WI38 (cell line): ENCODE measurements around the gene PKN2.

Source experiments
- H3K4me3 ChIP-seq: 2 replicates; pipeline ENCODE4 v1.5.1; 2011; ENCODE audit warnings: low read depth, mild to moderate bottlenecking, control low read depth, low read length
- CTCF ChIP-seq: IDR thresholded peaks from 2 replicates; pipeline ENCODE4 v1.5.1; 2012; ENCODE audit warnings: low read depth, mild to moderate bottlenecking, control low read depth, low read length

Gene PKN2

GRCh38 chr1:88722492-88722891 lies 38.4 kb downstream of the PKN2 start:
- TF ChIP-seq CTCF, result no peak
- no peak overlapping the region for H3K4me3 ChIP-seq

- TF ChIP-seq CTCF, result no peak
- H3K4me3 ChIP-seq, result no peak overlapping the region
Observed at GRCh38 chr1:88726697-88727096, 42.6 kb downstream of the PKN2 start.

- TF ChIP-seq CTCF, result no peak
- no peak overlapping the region for H3K4me3 ChIP-seq
Observed at GRCh38 chr1:88727205-88727604, 43.1 kb downstream of the PKN2 start.

GRCh38 chr1:88729297-88729696 lies 45.2 kb downstream of the PKN2 start:
- H3K4me3 ChIP-seq, result no peak overlapping the region
- no peak for TF ChIP-seq CTCF

- no peak overlapping the region for H3K4me3 ChIP-seq
- no peak for TF ChIP-seq CTCF
Observed at GRCh38 chr1:88730132-88730675, 46.1 kb downstream of the PKN2 start.

GRCh38 chr1:88730995-88731394 lies 46.9 kb downstream of the PKN2 start:
- peak overlapping the region; percentile 35 for H3K4me3 ChIP-seq
- no peak for TF ChIP-seq CTCF

GRCh38 chr1:88731475-88732269 lies 47.6 kb downstream of the PKN2 start:
- peak overlapping the region; percentile 35 for H3K4me3 ChIP-seq
- no peak for TF ChIP-seq CTCF
